Transverse colon (tissue), 4 donors: ENCODE measurements around the gene SPEF2.

Source experiments
- CTCF ChIP-seq, 5 experiments: fragments of 200-600 bp in 3 of 5; fragments of 450-650 bp in 2 of 5; sonication (generic) in 3 of 5; IDR thresholded peaks; 1 replicate in 2 of 5; 2 replicates in 3 of 5; pipeline ENCODE4 v1.5.1; 2016 to 2017; ENCODE audit warnings: antibody characterized with exemption in 5 of 5, inconsistent platforms in 3 of 5, mild to moderate bottlenecking in 2 of 5, moderate library complexity in 1 of 5
- EP300 ChIP-seq: sonication (generic); formaldehyde crosslinking; IDR thresholded peaks from one replicate; pipeline ENCODE4 v1.6.1; 2017; ENCODE audit warnings: antibody characterized with exemption, low read depth
- POLR2A ChIP-seq: fragments of 450-650 bp; IDR thresholded peaks from one replicate; pipeline ENCODE4 v1.6.1; 2016; ENCODE audit warnings: antibody characterized with exemption, mild to moderate bottlenecking, moderate library complexity
- POLR2AphosphoS5 ChIP-seq, 3 donors: sonication (generic); formaldehyde crosslinking; IDR thresholded peaks; one replicate each; pipeline ENCODE4 v1.6.1; 2016; ENCODE audit warnings: antibody characterized with exemption in 3 of 3

GRCh38 chr5:35709688-35710087 is 92.0 kb downstream of the SPEF2 start:
- TF ChIP-seq CTCF (IDR thresholded peaks at IDR 0.05) (no peak), POLR2A (no peak), POLR2AphosphoS5 (IDR thresholded peaks at IDR 0.05) (no peak), EP300 (no peak)
